HepG2 (cell line): ENCODE results near the gene ANKRD2. TPM values are rescaled to one million over a fixed set of nuclear protein-coding genes. Genes with fewer than 3 reads are reported as not detected.
A peak's percentile ranks its signal among the peaks of the same experiment; 100 is the strongest.

Experiments
- KDM4B ChIP-seq: sonication (generic); formaldehyde crosslinking; IDR thresholded peaks from 2 replicates; pipeline ENCODE4 v1.4.0; 2020; ENCODE audit warnings: missing genetic modification reagents
- NFATC3 ChIP-seq: sonication (generic); formaldehyde crosslinking; IDR thresholded peaks from 2 replicates; pipeline ENCODE4 v1.5.1; 2020; ENCODE audit warnings: mild to moderate bottlenecking, missing genetic modification reagents
- PAWR ChIP-seq: sonication (generic); formaldehyde crosslinking; IDR thresholded peaks from 2 replicates; pipeline ENCODE4 v1.4.0; 2020; ENCODE audit warnings: missing genetic modification reagents, mild to moderate bottlenecking, borderline replicate concordance
- SRY ChIP-seq: sonication (generic); formaldehyde crosslinking; IDR thresholded peaks from 2 replicates; pipeline ENCODE4 v1.8.0; 2022; ENCODE audit warnings: mild to moderate bottlenecking, missing genetic modification reagents
- TRAFD1 ChIP-seq: sonication (generic); formaldehyde crosslinking; IDR thresholded peaks from 2 replicates; pipeline ENCODE4 v1.5.1; 2020; ENCODE audit warnings: missing genetic modification reagents, mild to moderate bottlenecking, borderline replicate concordance
- ZNF136 ChIP-seq: sonication (generic); formaldehyde crosslinking; IDR thresholded peaks from 2 replicates; pipeline ENCODE4 v1.8.1; 2022; ENCODE audit warnings: low read depth, mild to moderate bottlenecking, moderate library complexity, missing genetic modification reagents
- polyA plus RNA-seq, 8 experiments: library from polyadenylated mRNA; depleted of rRNA in 3 of 8; stranded (reverse) in 7 of 8; unstranded in 1 of 8; fragments of >200 nt; fragmentation: Illumina TruSeq in 4 of 8; extraction: Trizol in 4 of 8; gene quantifications; 2 replicates each; pipeline versions ENCODE4 v1.2.1 to v1.2.3, GENCODE V29; 2011 to 2016; ENCODE audit warnings: low read depth in 4 of 8, missing spikeins in 1 of 8, mixed read lengths in 1 of 8; ENCODE audit not compliant: insufficient read depth in 1 of 8
- total RNA-seq, 5 experiments: library from RNA; depleted of rRNA; stranded (reverse); fragments of >200 nt; fragmentation: Illumina TruSeq; extraction: Trizol; gene quantifications; 2 replicates each; pipeline ENCODE4 v1.2.3, GENCODE V29; 2016; ENCODE audit warnings: low read depth in 1 of 5
- TF ChIP-seq, protein P1 (sequence below): sonication (generic); formaldehyde crosslinking; IDR thresholded peaks from 2 replicates; pipeline ENCODE4 v1.4.0; 2020; ENCODE audit warnings: mild to moderate bottlenecking, missing genetic modification reagents
- TF ChIP-seq, protein P2 (sequence below): sonication (generic); formaldehyde crosslinking; conservative IDR thresholded peaks from 2 replicates; pipeline ENCODE4 v1.8.0; 2022; ENCODE audit warnings: mild to moderate bottlenecking, moderate library complexity, missing genetic modification reagents
- TF ChIP-seq, protein P3 (sequence below): sonication (generic); formaldehyde crosslinking; IDR thresholded peaks from 2 replicates; pipeline ENCODE4 v1.4.0; 2020; ENCODE audit warnings: missing genetic modification reagents
- TF ChIP-seq, protein P4 (sequence below), 2 experiments: sonication (generic) in 1 of 2; formaldehyde crosslinking in 1 of 2; IDR thresholded peaks; 2 replicates each; pipeline versions ENCODE4 v1.4.0 to v1.6.1; 2016 to 2020; ENCODE audit warnings: borderline replicate concordance in 1 of 2, low read depth in 1 of 2, mild to moderate bottlenecking in 1 of 2, missing genetic modification reagents in 1 of 2

ANKRD2 gene
- total and polyA plus RNA-seq, 2 of the 13 experiments (the other 11 are each of a cell fraction or from before 2014, with no cell fraction given) = not detected

GRCh38 chr10:97632949-97633884, 60.6 kb downstream of the ANKRD2 start, which contains the start of gene MORN4 (continued):
- TF ChIP-seq, protein P1, sequence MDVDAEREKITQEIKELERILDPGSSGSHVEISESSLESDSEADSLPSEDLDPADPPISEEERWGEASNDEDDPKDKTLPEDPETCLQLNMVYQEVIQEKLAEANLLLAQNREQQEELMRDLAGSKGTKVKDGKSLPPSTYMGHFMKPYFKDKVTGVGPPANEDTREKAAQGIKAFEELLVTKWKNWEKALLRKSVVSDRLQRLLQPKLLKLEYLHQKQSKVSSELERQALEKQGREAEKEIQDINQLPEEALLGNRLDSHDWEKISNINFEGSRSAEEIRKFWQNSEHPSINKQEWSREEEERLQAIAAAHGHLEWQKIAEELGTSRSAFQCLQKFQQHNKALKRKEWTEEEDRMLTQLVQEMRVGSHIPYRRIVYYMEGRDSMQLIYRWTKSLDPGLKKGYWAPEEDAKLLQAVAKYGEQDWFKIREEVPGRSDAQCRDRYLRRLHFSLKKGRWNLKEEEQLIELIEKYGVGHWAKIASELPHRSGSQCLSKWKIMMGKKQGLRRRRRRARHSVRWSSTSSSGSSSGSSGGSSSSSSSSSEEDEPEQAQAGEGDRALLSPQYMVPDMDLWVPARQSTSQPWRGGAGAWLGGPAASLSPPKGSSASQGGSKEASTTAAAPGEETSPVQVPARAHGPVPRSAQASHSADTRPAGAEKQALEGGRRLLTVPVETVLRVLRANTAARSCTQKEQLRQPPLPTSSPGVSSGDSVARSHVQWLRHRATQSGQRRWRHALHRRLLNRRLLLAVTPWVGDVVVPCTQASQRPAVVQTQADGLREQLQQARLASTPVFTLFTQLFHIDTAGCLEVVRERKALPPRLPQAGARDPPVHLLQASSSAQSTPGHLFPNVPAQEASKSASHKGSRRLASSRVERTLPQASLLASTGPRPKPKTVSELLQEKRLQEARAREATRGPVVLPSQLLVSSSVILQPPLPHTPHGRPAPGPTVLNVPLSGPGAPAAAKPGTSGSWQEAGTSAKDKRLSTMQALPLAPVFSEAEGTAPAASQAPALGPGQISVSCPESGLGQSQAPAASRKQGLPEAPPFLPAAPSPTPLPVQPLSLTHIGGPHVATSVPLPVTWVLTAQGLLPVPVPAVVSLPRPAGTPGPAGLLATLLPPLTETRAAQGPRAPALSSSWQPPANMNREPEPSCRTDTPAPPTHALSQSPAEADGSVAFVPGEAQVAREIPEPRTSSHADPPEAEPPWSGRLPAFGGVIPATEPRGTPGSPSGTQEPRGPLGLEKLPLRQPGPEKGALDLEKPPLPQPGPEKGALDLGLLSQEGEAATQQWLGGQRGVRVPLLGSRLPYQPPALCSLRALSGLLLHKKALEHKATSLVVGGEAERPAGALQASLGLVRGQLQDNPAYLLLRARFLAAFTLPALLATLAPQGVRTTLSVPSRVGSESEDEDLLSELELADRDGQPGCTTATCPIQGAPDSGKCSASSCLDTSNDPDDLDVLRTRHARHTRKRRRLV (CRISPR knock-in tag) = 0 out of 2 replicates have a peak, but pooled peaks have one; percentile 48
- no peak for TF ChIP-seq ZNF136 (CRISPR knock-in tag)
- TF ChIP-seq, protein P2, sequence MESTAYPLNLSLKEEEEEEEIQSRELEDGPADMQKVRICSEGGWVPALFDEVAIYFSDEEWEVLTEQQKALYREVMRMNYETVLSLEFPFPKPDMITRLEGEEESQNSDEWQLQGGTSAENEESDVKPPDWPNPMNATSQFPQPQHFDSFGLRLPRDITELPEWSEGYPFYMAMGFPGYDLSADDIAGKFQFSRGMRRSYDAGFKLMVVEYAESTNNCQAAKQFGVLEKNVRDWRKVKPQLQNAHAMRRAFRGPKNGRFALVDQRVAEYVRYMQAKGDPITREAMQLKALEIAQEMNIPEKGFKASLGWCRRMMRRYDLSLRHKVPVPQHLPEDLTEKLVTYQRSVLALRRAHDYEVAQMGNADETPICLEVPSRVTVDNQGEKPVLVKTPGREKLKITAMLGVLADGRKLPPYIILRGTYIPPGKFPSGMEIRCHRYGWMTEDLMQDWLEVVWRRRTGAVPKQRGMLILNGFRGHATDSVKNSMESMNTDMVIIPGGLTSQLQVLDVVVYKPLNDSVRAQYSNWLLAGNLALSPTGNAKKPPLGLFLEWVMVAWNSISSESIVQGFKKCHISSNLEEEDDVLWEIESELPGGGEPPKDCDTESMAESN = peak; percentile 78
- 0 out of 2 replicates have a peak, but pooled peaks have one; percentile 29 for TF ChIP-seq SRY (CRISPR knock-in tag)
- TF ChIP-seq KDM4B (CRISPR knock-in tag) = no peak
- TF ChIP-seq, protein P3, sequence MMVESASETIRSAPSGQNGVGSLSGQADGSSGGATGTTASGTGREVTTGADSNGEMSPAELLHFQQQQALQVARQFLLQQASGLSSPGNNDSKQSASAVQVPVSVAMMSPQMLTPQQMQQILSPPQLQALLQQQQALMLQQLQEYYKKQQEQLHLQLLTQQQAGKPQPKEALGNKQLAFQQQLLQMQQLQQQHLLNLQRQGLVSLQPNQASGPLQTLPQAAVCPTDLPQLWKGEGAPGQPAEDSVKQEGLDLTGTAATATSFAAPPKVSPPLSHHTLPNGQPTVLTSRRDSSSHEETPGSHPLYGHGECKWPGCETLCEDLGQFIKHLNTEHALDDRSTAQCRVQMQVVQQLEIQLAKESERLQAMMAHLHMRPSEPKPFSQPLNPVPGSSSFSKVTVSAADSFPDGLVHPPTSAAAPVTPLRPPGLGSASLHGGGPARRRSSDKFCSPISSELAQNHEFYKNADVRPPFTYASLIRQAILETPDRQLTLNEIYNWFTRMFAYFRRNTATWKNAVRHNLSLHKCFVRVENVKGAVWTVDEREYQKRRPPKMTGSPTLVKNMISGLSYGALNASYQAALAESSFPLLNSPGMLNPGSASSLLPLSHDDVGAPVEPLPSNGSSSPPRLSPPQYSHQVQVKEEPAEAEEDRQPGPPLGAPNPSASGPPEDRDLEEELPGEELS (CRISPR knock-in tag) = no peak
- TF ChIP-seq PAWR (CRISPR knock-in tag) = no peak
- TF ChIP-seq NFATC3 (CRISPR knock-in tag) = 0 out of 2 replicates have a peak, but pooled peaks have one; percentile 52
- TF ChIP-seq TRAFD1 = no peak
- TF ChIP-seq, protein P4, sequence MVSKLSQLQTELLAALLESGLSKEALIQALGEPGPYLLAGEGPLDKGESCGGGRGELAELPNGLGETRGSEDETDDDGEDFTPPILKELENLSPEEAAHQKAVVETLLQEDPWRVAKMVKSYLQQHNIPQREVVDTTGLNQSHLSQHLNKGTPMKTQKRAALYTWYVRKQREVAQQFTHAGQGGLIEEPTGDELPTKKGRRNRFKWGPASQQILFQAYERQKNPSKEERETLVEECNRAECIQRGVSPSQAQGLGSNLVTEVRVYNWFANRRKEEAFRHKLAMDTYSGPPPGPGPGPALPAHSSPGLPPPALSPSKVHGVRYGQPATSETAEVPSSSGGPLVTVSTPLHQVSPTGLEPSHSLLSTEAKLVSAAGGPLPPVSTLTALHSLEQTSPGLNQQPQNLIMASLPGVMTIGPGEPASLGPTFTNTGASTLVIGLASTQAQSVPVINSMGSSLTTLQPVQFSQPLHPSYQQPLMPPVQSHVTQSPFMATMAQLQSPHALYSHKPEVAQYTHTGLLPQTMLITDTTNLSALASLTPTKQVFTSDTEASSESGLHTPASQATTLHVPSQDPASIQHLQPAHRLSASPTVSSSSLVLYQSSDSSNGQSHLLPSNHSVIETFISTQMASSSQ (IDR thresholded peaks at IDR 0.05; ENCODE audit: low read depth) = no peak
- TF ChIP-seq, protein P4 (CRISPR knock-in tag; IDR thresholded peaks at IDR 0.05; ENCODE audit: borderline replicate concordance) = 0 out of 2 replicates have a peak, but pooled peaks have one; percentile 37
